Hematopoietic multipotent progenitor cell treated with erythropoietin and hydrocortisone succinate and interleukin-3 and kit ligand, for 4 days (in vitro differentiated cells): ENCODE measurements around the gene CABS1.

Experiments used
- DNase-seq: peaks from one replicate; pipeline ENCODE4 v3.0.0-alpha.2; 2015

CABS1 gene

GRCh38 chr4:70334681-70335080, at the start of gene CABS1:
TSS of gene CABS1 (plus strand) at chr4:70334981. CDS start at chr4:70335040, 59 bp downstream.
- no peak for DNase-seq

GRCh38 chr4:70288651-70289050, 46.1 kb upstream of the CABS1 start:
- DNase-seq: no peak

GRCh38 chr4:70291341-70291740, 43.4 kb upstream of the CABS1 start:
- no peak for DNase-seq

- DNase-seq: no peak
Measured at GRCh38 chr4:70297576-70297975, 37.2 kb upstream of the CABS1 start.

- no peak for DNase-seq
Measured at GRCh38 chr4:70298051-70298450, 36.7 kb upstream of the CABS1 start.

GRCh38 chr4:70299643-70300042, 35.1 kb upstream of the CABS1 start:
- DNase-seq: no peak

- DNase-seq: no peak
Measured at GRCh38 chr4:70300215-70300614, 34.6 kb upstream of the CABS1 start.

GRCh38 chr4:70303090-70303489, 31.7 kb upstream of the CABS1 start:
- no peak for DNase-seq

- no peak for DNase-seq
Measured at GRCh38 chr4:70305601-70306000, 29.2 kb upstream of the CABS1 start.

GRCh38 chr4:70306076-70306475, 28.7 kb upstream of the CABS1 start:
- no peak for DNase-seq

- DNase-seq: no peak
Measured at GRCh38 chr4:70313736-70314135, 21.0 kb upstream of the CABS1 start.

GRCh38 chr4:70315928-70316327, 18.9 kb upstream of the CABS1 start:
- DNase-seq: no peak

GRCh38 chr4:70326052-70326451, 8.7 kb upstream of the CABS1 start:
- no peak for DNase-seq

- no peak for DNase-seq
Measured at GRCh38 chr4:70336043-70336442, 1.3 kb downstream of the CABS1 start.

GRCh38 chr4:70337886-70338420, 3.2 kb downstream of the CABS1 start:
- DNase-seq: no peak

GRCh38 chr4:70356185-70356584, 21.4 kb downstream of the CABS1 start:
- no peak for DNase-seq

GRCh38 chr4:70359115-70359661, 24.4 kb downstream of the CABS1 start:
- DNase-seq: no peak

GRCh38 chr4:70360460-70360859, 25.7 kb downstream of the CABS1 start, which contains the start of gene SMR3A:
TSS of gene SMR3A (plus strand) at chr4:70360760. CDS start at chr4:70362116, 1,356 bp downstream.
- DNase-seq: no peak

- no peak for DNase-seq
Measured at GRCh38 chr4:70364002-70364401, 29.2 kb downstream of the CABS1 start.

- no peak for DNase-seq
Measured at GRCh38 chr4:70365479-70365878, 30.7 kb downstream of the CABS1 start.

GRCh38 chr4:70367813-70368212, 33.0 kb downstream of the CABS1 start:
- DNase-seq: no peak

- DNase-seq: no peak
Measured at GRCh38 chr4:70371987-70372386, 37.2 kb downstream of the CABS1 start.

- no peak for DNase-seq
Measured at GRCh38 chr4:70372760-70373159, 38.0 kb downstream of the CABS1 start.

GRCh38 chr4:70380578-70380977, 45.8 kb downstream of the CABS1 start:
- DNase-seq: no peak

- no peak for DNase-seq
Measured at GRCh38 chr4:70382691-70383181, 48.0 kb downstream of the CABS1 start, which contains the start of gene SMR3B. TSS of gene SMR3B (plus strand) at chr4:70383131. CDS start at chr4:70384511, 1,380 bp downstream.
